ENCODE results near the gene LIF. TPM values are rescaled to one million over a fixed set of nuclear protein-coding genes. Genes with fewer than 3 reads are reported as not detected.

Gene LIF
- polyA plus RNA-seq, 1 of the 3 experiments (the other 2 are of a cell fraction), result 24.6 TPM

DNA sequence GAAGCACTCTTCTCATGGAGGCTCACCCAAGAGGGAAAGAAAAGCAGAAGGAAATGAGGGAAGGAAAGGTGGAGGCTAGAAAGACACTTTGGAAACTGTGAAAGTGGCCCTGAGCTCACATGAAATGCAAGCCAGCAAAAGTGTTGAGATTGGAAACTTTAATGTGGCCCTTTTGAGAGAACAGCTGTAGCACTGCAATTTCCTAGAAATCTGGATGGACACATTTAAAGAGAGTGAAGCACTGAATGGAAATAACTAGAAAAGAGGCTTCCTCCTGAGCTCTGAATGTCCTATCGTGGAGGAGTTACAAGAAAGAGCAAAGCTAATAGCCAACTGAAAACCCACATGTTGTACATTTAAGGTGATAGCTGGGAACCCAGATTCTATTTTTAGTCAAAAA lies 56.0 kb downstream of the LIF start:
- no peaks in the 10 kb centered on the region for H3K9me2 ChIP-seq
- H3F3A ChIP-seq (replicated peaks; ENCODE audit: insufficient read depth), result peaks cover 11% of the 10 kb centered on the region
- H3K79me2 ChIP-seq (ENCODE audit: insufficient read depth), result no peaks in the 10 kb centered on the region
- CTCF ChIA-PET, result interaction anchor here (1.5 kb wide), 1 partner anchor 83 kb away, joined by 4 read pairs; no protein-coding TSS in a partner anchor
- no peaks in the 10 kb centered on the region for H4K20me1 ChIP-seq (ENCODE audit: insufficient read depth)
- H3K4me3 ChIP-seq (ENCODE audit: low read depth in 2 of 2, low read length in 1 of 2), result no peak overlapping the region
- WGBS (ENCODE audit: low lambda C conversion rate), result 89% methylated on average over 1 of the region's 1 CpG
- no peak overlapping the region for H3K27ac ChIP-seq (ENCODE audit: low read depth in 2 of 2, low read length in 1 of 2)
- H3K27me3 ChIP-seq (ENCODE audit: insufficient read depth), result no peaks in the 10 kb centered on the region
- no peaks in the 10 kb centered on the region for H3K36me3 ChIP-seq (replicated peaks in 1 of 2; ENCODE audit: control insufficient read depth in 1 of 2, insufficient read depth in 2 of 2, low read length in 1 of 2)
- no peak overlapping the region for H3K4me2 ChIP-seq
- no peak for DNase-seq
- H3K4me1 ChIP-seq (ENCODE audit: control insufficient read depth in 1 of 2, insufficient read depth in 2 of 2, low read depth in 1 of 2, low read length in 1 of 2), result peaks cover 0 to 6% of the 10 kb centered on the region in 2 experiments; a peak in 3 of 4 replicates
- no peak overlapping the region for H3K9ac ChIP-seq
- TF ChIP-seq CHD2 (IDR thresholded peaks at IDR 0.05; ENCODE audit: low read length, partially characterized antibody), result no peak
- POLR2A ChIA-PET, result no interaction called here
- H3K9me3 ChIP-seq, result no peaks in the 10 kb centered on the region
- H2AFZ ChIP-seq (ENCODE audit: low read depth), result no peak overlapping the region

Other genes starting within 250 kb of the LIF start
- gene HORMAD2, start 166.3 kb downstream of the LIF start, polyA plus RNA-seq (2012; rRNA removed), result not detected in 2 replicates
- gene OSM, start 20.1 kb upstream of the LIF start, polyA plus RNA-seq (2012; rRNA removed), result not detected in 2 replicates
- gene CASTOR1, start 42.7 kb upstream of the LIF start, polyA plus RNA-seq (2012; rRNA removed), result 14.4 and 17.4 TPM in 2 replicates
- gene TBC1D10A, start 80.2 kb upstream of the LIF start, polyA plus RNA-seq (2012; rRNA removed), result 15.3 and 16.5 TPM in 2 replicates
- gene SF3A1, start 110.1 kb upstream of the LIF start, polyA plus RNA-seq (2012; rRNA removed), result 37.5 and 75.2 TPM in 2 replicates
- gene CCDC157, start 110.2 kb upstream of the LIF start, polyA plus RNA-seq (2012; rRNA removed), result 5.8 and 7.9 TPM in 2 replicates
- 28.6 and 37.2 TPM in 2 replicates for gene RNF215, start 140.7 kb upstream of the LIF start, polyA plus RNA-seq (2012; rRNA removed)
- 14.0 and 16.1 TPM in 2 replicates for gene SEC14L2, start 150.3 kb upstream of the LIF start, polyA plus RNA-seq (2012; rRNA removed)
- gene MTFP1, start 179.0 kb upstream of the LIF start, polyA plus RNA-seq (2012; rRNA removed), result 11.9 and 18.9 TPM in 2 replicates
- not detected in 2 replicates for gene SEC14L3, start 225.3 kb upstream of the LIF start, polyA plus RNA-seq (2012; rRNA removed)

All from SK-N-SH (cell line).